RWPE2 (cell line): Measurements from ENCODE around the gene DACH1.

ENCODE experiments used
- ATAC-seq: fragments of 200-7000 bp; cut with Tn5 transposase; 3 replicates; pipeline ENCODE4 v1.9.1; 2021; ENCODE audit warnings: low read depth
- DNase-seq: peaks from one replicate; pipeline ENCODE4 v3.0.0-alpha.2; 2020; ENCODE audit warnings: low spot score
- H3K27ac ChIP-seq: fragments of 450-650 bp; 2 replicates; pipeline ENCODE4 v1.5.1; 2017; ENCODE audit warnings: mild to moderate bottlenecking; ENCODE audit not compliant: poor library complexity, severe bottlenecking
- H3K27me3 ChIP-seq: fragments of 250-450 bp; sonication (Bioruptor Pico); 2 replicates; pipeline ENCODE4 v1.5.1; 2021; ENCODE audit warnings: mild to moderate bottlenecking, moderate library complexity; ENCODE audit not compliant: insufficient read depth, poor library complexity, severe bottlenecking
- H3K36me3 ChIP-seq: fragments of 250-450 bp; sonication (Bioruptor Pico); 2 replicates; pipeline ENCODE4 v1.5.1; 2020; ENCODE audit warnings: low read depth, mild to moderate bottlenecking, moderate library complexity
- H3K4me1 ChIP-seq: fragments of 250-450 bp; sonication (Bioruptor Pico); 2 replicates; pipeline ENCODE4 v1.5.1; 2021; ENCODE audit warnings: mild to moderate bottlenecking, moderate library complexity; ENCODE audit not compliant: insufficient read depth, poor library complexity, severe bottlenecking
- H3K4me3 ChIP-seq: fragments of 250-450 bp; sonication (Bioruptor Pico); 2 replicates; pipeline ENCODE4 v1.5.1; 2021; ENCODE audit warnings: mild to moderate bottlenecking, moderate library complexity; ENCODE audit not compliant: severe bottlenecking
- H3K9me3 ChIP-seq: fragments of 250-450 bp; sonication (Bioruptor Pico); 2 replicates; pipeline ENCODE4 v1.5.1; 2021; ENCODE audit warnings: mild to moderate bottlenecking, moderate library complexity; ENCODE audit not compliant: severe bottlenecking
- TF ChIP-seq, protein P1 (sequence below): fragments of 450-650 bp; IDR thresholded peaks from one replicate; pipeline ENCODE4 v1.5.1; 2017; ENCODE audit warnings: mild to moderate bottlenecking, moderate library complexity; ENCODE audit not compliant: poor library complexity, severe bottlenecking

Gene DACH1

DNA sequence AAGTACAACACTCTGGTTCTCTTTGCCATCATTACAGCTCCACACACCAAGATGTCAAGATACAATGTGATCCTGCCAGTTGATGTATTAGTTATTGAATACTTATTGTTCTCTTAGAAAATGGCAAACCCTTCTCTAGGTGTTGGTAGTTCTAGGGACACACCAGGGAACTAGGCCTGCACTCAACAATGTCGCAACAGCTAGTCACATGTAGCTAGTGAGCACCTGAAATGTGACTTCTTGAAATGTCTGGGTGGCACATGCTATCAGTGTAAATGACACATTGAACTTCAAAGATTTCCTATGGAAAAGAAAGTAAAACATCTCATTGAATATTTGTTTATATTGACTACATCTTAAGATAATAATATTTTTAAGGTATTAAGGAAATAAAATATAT is 49.7 kb downstream of the DACH1 start:
- H3K27me3 ChIP-seq = peaks cover 8% of the 10 kb centered on the region
- DNase-seq = no peak
- H3K4me3 ChIP-seq = no peak overlapping the region
- TF ChIP-seq, protein P1, sequence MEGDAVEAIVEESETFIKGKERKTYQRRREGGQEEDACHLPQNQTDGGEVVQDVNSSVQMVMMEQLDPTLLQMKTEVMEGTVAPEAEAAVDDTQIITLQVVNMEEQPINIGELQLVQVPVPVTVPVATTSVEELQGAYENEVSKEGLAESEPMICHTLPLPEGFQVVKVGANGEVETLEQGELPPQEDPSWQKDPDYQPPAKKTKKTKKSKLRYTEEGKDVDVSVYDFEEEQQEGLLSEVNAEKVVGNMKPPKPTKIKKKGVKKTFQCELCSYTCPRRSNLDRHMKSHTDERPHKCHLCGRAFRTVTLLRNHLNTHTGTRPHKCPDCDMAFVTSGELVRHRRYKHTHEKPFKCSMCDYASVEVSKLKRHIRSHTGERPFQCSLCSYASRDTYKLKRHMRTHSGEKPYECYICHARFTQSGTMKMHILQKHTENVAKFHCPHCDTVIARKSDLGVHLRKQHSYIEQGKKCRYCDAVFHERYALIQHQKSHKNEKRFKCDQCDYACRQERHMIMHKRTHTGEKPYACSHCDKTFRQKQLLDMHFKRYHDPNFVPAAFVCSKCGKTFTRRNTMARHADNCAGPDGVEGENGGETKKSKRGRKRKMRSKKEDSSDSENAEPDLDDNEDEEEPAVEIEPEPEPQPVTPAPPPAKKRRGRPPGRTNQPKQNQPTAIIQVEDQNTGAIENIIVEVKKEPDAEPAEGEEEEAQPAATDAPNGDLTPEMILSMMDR = no peak
- H3K36me3 ChIP-seq = no peaks in the 10 kb centered on the region
- H3K27ac ChIP-seq = no peak overlapping the region
- no peak for ATAC-seq
- H3K4me1 ChIP-seq = no peaks in the 10 kb centered on the region
- no peaks in the 10 kb centered on the region for H3K9me3 ChIP-seq

- TF ChIP-seq, protein P1 = no peak
- Histone ChIP-seq H3K4me3 (no peak overlapping the region), H3K27ac (no peak overlapping the region), H3K4me1 (no peaks in the 10 kb centered on the region), H3K27me3 (peaks cover 5% of the 10 kb centered on the region), H3K36me3 (no peaks in the 10 kb centered on the region), H3K9me3 (no peaks in the 10 kb centered on the region)
- ATAC-seq (no peak), DNase-seq (no peak)
These were observed 52.1 kb downstream of the DACH1 start for GRCh38 chr13:71814806-71815360.

DNA sequence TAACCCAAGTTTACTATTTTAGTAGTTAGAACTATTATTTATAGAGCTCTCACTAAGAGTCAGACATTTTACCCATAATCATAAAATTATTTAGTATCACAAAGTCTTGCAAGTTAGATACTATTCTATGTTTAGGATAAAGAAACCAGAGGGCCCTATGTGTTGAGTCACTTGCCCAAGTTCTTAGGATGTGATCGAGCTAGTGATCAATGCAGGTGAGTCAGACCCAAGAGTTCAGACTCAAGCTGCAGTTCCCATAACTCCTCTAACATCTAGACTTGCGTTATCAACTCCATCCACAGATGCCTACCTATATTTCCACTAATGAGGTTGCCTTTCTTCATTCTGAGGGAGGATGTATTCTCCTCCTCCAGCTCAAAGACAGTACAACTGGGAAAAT is 53.8 kb downstream of the DACH1 start:
- DNase-seq = no peak
- Histone ChIP-seq H3K36me3 (no peaks in the 10 kb centered on the region), H3K4me3 (no peak overlapping the region), H3K4me1 (no peaks in the 10 kb centered on the region), H3K27ac (no peak overlapping the region), H3K27me3 (peaks cover 8% of the 10 kb centered on the region), H3K9me3 (no peaks in the 10 kb centered on the region)
- TF ChIP-seq, protein P1 = no peak
- 0 out of 3 replicates have a peak, but pooled peaks have one; percentile 25 for ATAC-seq

- no peak for ATAC-seq
- Histone ChIP-seq H3K27ac (no peak overlapping the region), H3K4me3 (no peak overlapping the region), H3K36me3 (no peaks in the 10 kb centered on the region), H3K27me3 (peaks cover 8% of the 10 kb centered on the region), H3K9me3 (no peaks in the 10 kb centered on the region), H3K4me1 (no peaks in the 10 kb centered on the region)
- no peak for DNase-seq
- TF ChIP-seq, protein P1 = no peak
These were observed 55.7 kb downstream of the DACH1 start for GRCh38 chr13:71811344-71811743.

DNA sequence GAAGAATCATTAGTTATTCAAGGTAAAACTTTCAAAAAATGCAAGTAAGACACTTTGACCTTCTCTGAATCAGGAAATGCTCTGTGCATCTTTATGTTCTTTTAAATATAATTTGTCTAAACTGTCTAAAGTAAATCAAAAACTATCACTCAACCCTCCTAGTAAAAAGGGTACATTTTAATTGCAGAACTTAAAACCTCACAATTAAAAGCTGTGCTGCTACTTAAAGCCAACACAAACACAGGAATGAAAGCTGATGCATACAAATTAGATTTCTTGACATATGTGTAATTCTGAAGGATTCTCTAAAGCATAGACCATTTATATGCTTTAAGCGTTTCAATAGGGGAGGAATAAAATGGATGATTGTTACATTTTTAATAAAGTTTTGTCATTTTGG is 58.3 kb downstream of the DACH1 start:
- Histone ChIP-seq H3K4me1 (no peaks in the 10 kb centered on the region), H3K9me3 (no peaks in the 10 kb centered on the region), H3K4me3 (no peak overlapping the region), H3K36me3 (no peaks in the 10 kb centered on the region), H3K27ac (no peak overlapping the region), H3K27me3 (peaks cover 7% of the 10 kb centered on the region)
- ATAC-seq = no peak
- DNase-seq = no peak
- TF ChIP-seq, protein P1 = no peak
